ENCODE measurements around the gene CAMTA1. TPM values are rescaled to one million over a fixed set of nuclear protein-coding genes. Genes with fewer than 3 reads are reported as not detected.

The CAMTA1 gene
- total RNA-seq, 1 donor from 2014 or later, result 79.3 TPM

- no peak for DNase-seq (ENCODE audit: low read depth)
Measured at GRCh38 chr1:7473223-7474142, 688.2 kb downstream of the CAMTA1 start.

DNA sequence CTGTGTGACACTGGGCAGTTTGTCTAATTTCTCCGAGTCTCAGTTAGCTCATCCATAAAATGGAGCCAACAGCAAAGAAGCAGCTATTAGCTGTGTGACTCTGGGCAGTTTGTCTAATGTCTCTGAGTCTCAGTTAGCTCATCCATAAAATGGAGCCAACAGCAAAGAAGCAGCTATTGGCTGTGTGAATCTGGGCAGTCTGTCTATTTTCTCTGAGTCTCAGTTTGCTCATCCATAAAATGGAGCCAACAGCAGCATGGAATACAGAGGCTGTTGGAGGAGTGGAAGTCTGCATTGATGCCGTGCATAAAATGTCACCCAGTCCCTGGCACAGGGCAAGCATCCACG, 688.9 kb downstream of the CAMTA1 start:
- no peak for DNase-seq (ENCODE audit: low read depth)

DNA sequence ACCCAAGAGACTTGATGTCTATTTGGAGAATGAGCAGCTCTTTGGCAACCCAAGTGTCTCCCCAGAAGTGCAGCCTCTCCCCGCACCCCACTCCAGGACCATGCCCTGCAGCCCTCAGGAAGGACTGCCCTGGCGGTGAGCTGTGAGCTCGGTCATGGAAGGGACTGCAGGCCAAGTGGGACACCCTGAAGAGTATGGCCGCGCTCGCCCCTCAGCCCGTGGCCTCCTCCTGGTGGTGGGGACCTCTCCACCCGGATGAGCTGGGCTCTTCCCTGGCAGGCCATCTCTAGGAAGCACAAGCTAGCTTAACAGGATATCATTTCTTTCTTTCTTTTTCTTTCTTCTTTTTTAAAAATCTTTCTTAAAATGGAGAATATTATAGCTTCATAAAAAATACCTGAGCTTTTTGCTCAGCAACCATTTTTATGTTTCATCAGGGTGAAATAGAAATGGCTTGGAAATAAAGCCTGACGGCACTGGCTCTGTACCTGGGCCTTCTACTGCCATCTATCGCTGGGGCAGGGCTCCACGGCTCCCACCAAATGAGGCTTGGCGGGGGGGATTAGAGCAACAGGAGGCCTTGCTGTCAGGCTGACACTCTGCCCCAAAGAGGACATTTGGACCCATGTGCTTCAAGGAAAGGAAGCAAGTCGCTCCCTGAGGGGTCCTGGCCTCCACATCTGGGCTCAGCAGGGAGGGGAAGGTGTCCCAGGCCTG, 689.7 kb downstream of the CAMTA1 start:
- DNase-seq (ENCODE audit: low read depth), result no peak

GRCh38 chr1:7475691-7476090, 690.4 kb downstream of the CAMTA1 start:
- no peak for DNase-seq (ENCODE audit: low read depth)

DNA sequence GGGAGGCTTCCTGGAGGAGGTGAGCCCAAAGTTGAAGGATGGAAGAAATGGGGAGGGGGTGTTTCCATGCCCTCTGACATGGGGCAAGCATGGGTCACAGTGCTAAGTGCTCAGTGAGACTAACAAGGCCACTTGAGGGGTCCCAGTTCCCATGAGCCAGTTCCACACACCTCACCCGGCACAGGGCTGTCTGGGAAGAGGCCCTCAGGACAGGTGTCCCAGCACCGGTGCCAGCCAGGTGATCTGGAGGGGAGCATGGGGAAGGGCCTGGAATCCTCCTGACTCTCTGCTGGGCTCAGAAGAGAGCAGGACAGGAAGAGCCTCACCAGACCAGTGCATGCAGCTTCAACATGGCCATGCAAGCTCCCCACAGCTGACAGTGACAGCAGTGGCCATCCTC, 691.1 kb downstream of the CAMTA1 start:
- DNase-seq (ENCODE audit: low read depth), result no peak

- no peak for DNase-seq (ENCODE audit: low read depth)
Measured at GRCh38 chr1:7476861-7477547, 691.8 kb downstream of the CAMTA1 start.

DNA sequence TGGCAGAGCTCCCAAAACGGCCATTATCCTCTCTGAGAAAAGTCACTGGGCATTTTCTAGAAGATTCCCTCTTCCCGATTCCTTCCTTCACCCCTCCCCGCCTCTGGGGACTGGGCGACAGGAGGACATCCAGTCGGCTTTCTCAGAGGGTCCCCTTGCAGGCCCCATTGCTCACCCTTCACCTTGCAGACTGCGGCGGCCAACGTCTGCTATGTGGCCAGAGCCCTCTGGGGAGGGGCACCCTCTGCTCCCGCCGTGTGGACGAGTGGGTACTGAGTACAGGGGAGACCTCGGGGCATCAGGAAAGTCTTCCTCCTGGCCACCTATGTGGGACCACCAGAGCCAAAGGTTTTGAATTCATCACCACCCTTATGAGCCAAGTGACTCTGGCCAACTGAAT, 692.3 kb downstream of the CAMTA1 start:
- no peak for DNase-seq (ENCODE audit: low read depth)

GRCh38 chr1:7478142-7478790, 693.0 kb downstream of the CAMTA1 start:
- no peak for DNase-seq (ENCODE audit: low read depth)

DNA sequence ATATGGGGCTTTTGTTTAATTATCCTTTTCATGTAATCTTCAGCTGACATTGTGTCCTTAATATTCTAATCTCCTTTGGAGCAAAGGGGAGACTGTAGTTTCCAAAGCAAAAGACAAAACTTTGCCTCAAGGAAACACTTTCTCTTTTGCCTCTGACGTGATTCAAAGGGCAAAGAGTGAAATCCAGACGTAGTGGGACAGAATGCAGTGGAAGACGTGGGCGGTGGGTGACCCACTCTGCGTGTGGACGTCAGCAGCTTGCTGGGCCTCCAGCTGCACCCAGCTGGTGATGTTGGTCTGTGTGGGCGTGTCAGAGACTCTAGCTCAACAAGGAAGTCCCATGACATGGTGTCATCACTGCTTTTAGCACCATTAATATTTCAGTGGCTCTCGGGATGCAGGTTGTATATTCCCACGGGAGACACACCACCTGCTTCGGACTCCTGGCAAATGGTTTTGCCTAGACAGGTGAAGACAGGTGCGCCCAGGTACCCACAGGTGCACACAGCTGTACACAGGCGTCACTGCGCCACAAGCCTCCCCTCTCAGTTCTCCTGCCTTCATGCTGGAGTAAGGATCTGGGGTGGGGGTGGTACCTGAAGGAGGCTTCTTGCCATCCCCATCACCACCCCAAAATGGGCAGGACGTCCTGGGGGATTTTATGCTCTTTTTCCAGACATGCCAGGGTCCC, 693.7 kb downstream of the CAMTA1 start:
- peak; percentile 59 for DNase-seq (ENCODE audit: low read depth)

- no peak for DNase-seq (ENCODE audit: low read depth)
Measured at GRCh38 chr1:7479571-7479970, 694.3 kb downstream of the CAMTA1 start.

DNA sequence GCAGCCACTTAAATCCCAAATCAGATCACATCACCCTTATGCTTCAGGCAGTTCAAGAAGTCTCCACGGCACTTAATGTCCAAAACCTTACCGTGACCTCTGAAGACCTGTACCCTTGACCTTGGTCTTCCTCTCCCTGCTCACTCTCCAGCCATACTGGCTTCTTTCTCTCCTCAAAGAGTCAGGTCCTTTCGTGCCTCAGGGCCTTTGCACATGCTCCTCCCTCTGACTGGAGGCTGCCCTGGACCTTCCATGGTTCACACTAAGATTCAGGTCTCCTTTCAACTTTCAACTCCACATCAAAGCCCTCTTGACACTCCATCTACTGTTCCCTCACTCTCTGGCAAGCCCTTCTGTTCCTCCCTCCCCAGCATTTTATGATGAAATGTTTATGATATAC, 695.9 kb downstream of the CAMTA1 start:
- DNase-seq (ENCODE audit: low read depth), result no peak

GRCh38 chr1:7482077-7482476, 696.8 kb downstream of the CAMTA1 start:
- no peak for DNase-seq (ENCODE audit: low read depth)

GRCh38 chr1:7482772-7483495, 697.7 kb downstream of the CAMTA1 start:
- DNase-seq (ENCODE audit: low read depth), result no peak

GRCh38 chr1:7483634-7484383, 698.6 kb downstream of the CAMTA1 start:
- no peak for DNase-seq (ENCODE audit: low read depth)

- DNase-seq (ENCODE audit: low read depth), result no peak
Measured at GRCh38 chr1:7485086-7485780, 700.0 kb downstream of the CAMTA1 start.

DNA sequence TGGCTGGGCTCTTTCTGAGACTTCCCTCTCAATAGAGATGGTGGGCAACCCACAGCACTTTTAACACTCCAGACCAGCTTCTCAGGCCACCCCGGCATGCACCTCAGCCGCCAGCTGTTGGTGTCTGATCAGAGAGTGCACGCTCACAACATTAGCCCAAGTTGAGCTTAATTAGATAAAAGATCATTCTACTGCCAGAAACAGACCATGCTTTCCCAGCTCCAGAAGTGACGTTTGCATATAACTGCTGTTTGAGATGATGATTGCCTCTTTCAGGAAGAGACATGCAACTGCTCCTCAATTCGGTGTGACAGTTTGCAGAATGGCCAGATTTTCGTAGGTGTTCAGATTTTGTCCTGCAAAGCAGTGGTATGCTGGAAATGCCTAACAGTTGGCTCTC, 700.6 kb downstream of the CAMTA1 start:
- no peak for DNase-seq (ENCODE audit: low read depth)

- no peak for DNase-seq (ENCODE audit: low read depth)
Measured at GRCh38 chr1:7487766-7488474, 702.7 kb downstream of the CAMTA1 start.

DNA sequence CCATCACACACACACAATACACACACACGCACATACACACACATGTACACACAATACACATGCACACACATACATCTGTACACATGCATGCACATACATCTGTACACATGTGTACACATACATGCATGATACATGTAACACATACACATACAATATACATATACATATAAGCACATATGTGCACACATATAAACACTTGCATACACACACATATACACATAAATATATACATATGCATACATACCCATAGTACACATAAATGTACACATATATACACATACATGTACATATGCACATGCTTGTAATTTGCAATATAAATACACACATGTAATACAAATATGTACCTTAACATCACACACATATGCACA, 703.2 kb downstream of the CAMTA1 start:
- no peak for DNase-seq (ENCODE audit: low read depth)

- no peak for DNase-seq (ENCODE audit: low read depth)
Measured at GRCh38 chr1:7489586-7489985, 704.3 kb downstream of the CAMTA1 start.
